GM18868 (cell line): ENCODE measurements around the gene TANK.
"Not testable (repeated sequence)": the region's sequence is repeated elsewhere in the genome, so short reads cannot be mapped to it uniquely, and the experiment has no call there.

Source experiments
- ATAC-seq: cut with Tn5 transposase; IDR thresholded peaks from one replicate; pipeline ENCODE4 v1.9.1; 2021; ENCODE audit warnings: mild to moderate bottlenecking, moderate library complexity; ENCODE audit not compliant: unreplicated experiment

TANK gene

GRCh38 chr2:161165811-161166210 lies 5.6 kb downstream of the TANK start:
- peak; percentile 19 for ATAC-seq

- peak; percentile 81 for ATAC-seq
These were observed 6.5 kb downstream of the TANK start for GRCh38 chr2:161166538-161167409.

- ATAC-seq: no peak
These were observed 9.1 kb downstream of the TANK start for GRCh38 chr2:161169335-161169734.

GRCh38 chr2:161170377-161170776 lies 10.1 kb downstream of the TANK start:
- ATAC-seq: no peak

- peak; percentile 29 for ATAC-seq
These were observed 11.0 kb downstream of the TANK start for GRCh38 chr2:161170958-161171932.

GRCh38 chr2:161172901-161173540 lies 12.8 kb downstream of the TANK start:
- ATAC-seq: peak; percentile 71

GRCh38 chr2:161173541-161174194 lies 13.4 kb downstream of the TANK start:
- no peak for ATAC-seq

- peak; percentile 63 for ATAC-seq
These were observed 17.7 kb downstream of the TANK start for GRCh38 chr2:161177969-161178368.

GRCh38 chr2:161178756-161179155 lies 18.5 kb downstream of the TANK start:
- no peak for ATAC-seq

GRCh38 chr2:161190050-161190449 lies 29.8 kb downstream of the TANK start:
- no peak for ATAC-seq

- ATAC-seq: not testable (repeated sequence)
These were observed 35.4 kb downstream of the TANK start for GRCh38 chr2:161195602-161196001.

GRCh38 chr2:161199912-161200701 lies 39.9 kb downstream of the TANK start:
- peak; percentile 86 for ATAC-seq

GRCh38 chr2:161204846-161205245 lies 44.6 kb downstream of the TANK start:
- ATAC-seq: no peak

- ATAC-seq: no peak
These were observed 46.3 kb downstream of the TANK start for GRCh38 chr2:161206471-161207032.

GRCh38 chr2:161207941-161208340 lies 47.7 kb downstream of the TANK start:
- no peak for ATAC-seq

- ATAC-seq: peak; percentile 64
These were observed 48.4 kb downstream of the TANK start for GRCh38 chr2:161208527-161209139.

GRCh38 chr2:161209902-161210301 lies 49.7 kb downstream of the TANK start:
- ATAC-seq: no peak

- no peak for ATAC-seq
These were observed 57.5 kb downstream of the TANK start for GRCh38 chr2:161217597-161218185.

GRCh38 chr2:161219211-161219610 lies 59.0 kb downstream of the TANK start:
- ATAC-seq: no peak
